Gastrocnemius medialis (tissue), 4 donors: Measurements from ENCODE around the gene ZFAND2B. TPM values are rescaled to one million over a fixed set of nuclear protein-coding genes. Genes with fewer than 3 reads are reported as not detected.
"Not testable (repeated sequence)": the region's sequence is repeated elsewhere in the genome, so short reads cannot be mapped to it uniquely, and the experiment has no call there.

Experiments
- ATAC-seq, 2 donors: fragments of 150-250 bp; one replicate each; pipeline ENCODE4 v1.9.1; 2016
- DNase-seq, 2 donors: peaks; one replicate each; pipeline ENCODE4 v3.0.0-alpha.2; 2019
- H3K27ac ChIP-seq, 4 donors: fragments of 200-600 bp; sonication (generic); 1 replicate in 1 of 4; 2 replicates in 3 of 4; pipeline ENCODE4 v1.5.1; 2016 to 2018; ENCODE audit warnings: mild to moderate bottlenecking in 2 of 4, moderate library complexity in 1 of 4
- H3K27me3 ChIP-seq, 3 donors: fragments of 200-600 bp; sonication (generic) in 2 of 3; 1 replicate in 1 of 3; 2 replicates in 2 of 3; pipeline versions ENCODE4 v1.5.1 to v1.6.0; 2016 to 2019; ENCODE audit warnings: mild to moderate bottlenecking in 1 of 3, moderate library complexity in 1 of 3
- H3K36me3 ChIP-seq, 2 donors: fragments of 200-600 bp; sonication (generic) in 1 of 2; one replicate each; pipeline ENCODE4 v1.5.1; 2017 to 2018
- H3K4me1 ChIP-seq, 2 donors: fragments of 200-600 bp; sonication (generic) in 1 of 2; one replicate each; pipeline ENCODE4 v1.5.1; 2016 to 2017; ENCODE audit warnings: mild to moderate bottlenecking in 2 of 2
- H3K4me3 ChIP-seq, 4 donors: fragments of 200-600 bp; sonication (generic) in 3 of 4; 1 replicate in 1 of 4; 2 replicates in 3 of 4; pipeline ENCODE4 v1.5.1; 2016 to 2019; ENCODE audit warnings: mild to moderate bottlenecking in 2 of 4
- H3K9me3 ChIP-seq, 3 donors: fragments of 200-600 bp; sonication (generic) in 2 of 3; 1 replicate in 1 of 3; 2 replicates in 2 of 3; pipeline ENCODE4 v1.5.1; 2016 to 2019
- POLR2A ChIP-seq, 2 donors: fragments of 450-650 bp; IDR thresholded peaks; one replicate each; pipeline ENCODE4 v1.6.1; 2017; ENCODE audit warnings: antibody characterized with exemption in 2 of 2, mild to moderate bottlenecking in 2 of 2, moderate library complexity in 2 of 2
- in situ Hi-C, 4 donors: fragments of 200-750 bp; cut with MboI; loops; one replicate each; pipeline versions ENCODE4 v1.15.0 to v1.8.0; 2017; ENCODE audit warnings: low sequenced_read_pairs in 4 of 4
- intact Hi-C: fragments of 100-400 bp; cut with DNase I; formaldehyde crosslinking; loops from one replicate; pipeline ENCODE4 v1.15.1; 2023; ENCODE audit warnings: low total_unique reads
- total RNA-seq, 4 donors: library from RNA; depleted of rRNA; stranded (reverse); fragments of >200 nt; gene quantifications; one replicate each; pipeline versions ENCODE4 v1.1.0 to v1.2.3, GENCODE V29; 2016
- TF ChIP-seq, protein P1 (sequence below), 5 experiments: fragments of 450-650 bp in 3 of 5; fragments of 200-600 bp in 2 of 5; sonication (generic) in 2 of 5; IDR thresholded peaks in 4 of 5; conservative IDR thresholded peaks in 1 of 5; 1 replicate in 4 of 5; 2 replicates in 1 of 5; pipeline ENCODE4 v1.5.1; 2016 to 2019; ENCODE audit warnings: antibody characterized with exemption in 5 of 5, mild to moderate bottlenecking in 3 of 5, moderate library complexity in 3 of 5

ZFAND2B gene
- total RNA-seq, 4 donors from 2014 or later, result 33.2 to 60.8 (median 41.2) TPM

DNA sequence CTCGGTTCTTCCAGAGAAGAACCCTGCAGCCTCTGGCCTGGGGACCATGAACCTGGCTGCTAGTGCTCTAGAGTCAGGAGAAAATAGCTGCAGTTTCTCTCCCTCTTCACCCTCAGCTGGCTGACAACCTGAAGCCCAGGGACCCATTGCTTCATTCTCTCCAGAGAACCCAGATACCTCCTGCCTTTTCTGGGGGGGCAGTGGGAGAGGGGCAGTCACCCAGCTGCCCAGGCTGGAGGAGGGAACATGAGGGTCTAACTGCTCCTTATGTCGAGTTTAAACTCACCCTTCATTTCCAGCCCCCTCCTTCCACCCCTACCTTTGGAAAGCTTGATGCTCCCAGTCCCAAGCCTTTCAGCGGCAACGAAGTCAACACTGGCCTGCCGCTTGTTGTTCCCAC lies 7.6 kb upstream of the ZFAND2B start:
- no peak for ATAC-seq
- no peak overlapping the region for H3K27ac ChIP-seq
- peaks cover 0 to 9% (median 9%) of the 10 kb centered on the region in 3 donors for H3K27me3 ChIP-seq
- no peaks in the 10 kb centered on the region for H3K36me3 ChIP-seq
- no peak for TF ChIP-seq POLR2A (IDR thresholded peaks at IDR 0.05)
- TF ChIP-seq, protein P1, sequence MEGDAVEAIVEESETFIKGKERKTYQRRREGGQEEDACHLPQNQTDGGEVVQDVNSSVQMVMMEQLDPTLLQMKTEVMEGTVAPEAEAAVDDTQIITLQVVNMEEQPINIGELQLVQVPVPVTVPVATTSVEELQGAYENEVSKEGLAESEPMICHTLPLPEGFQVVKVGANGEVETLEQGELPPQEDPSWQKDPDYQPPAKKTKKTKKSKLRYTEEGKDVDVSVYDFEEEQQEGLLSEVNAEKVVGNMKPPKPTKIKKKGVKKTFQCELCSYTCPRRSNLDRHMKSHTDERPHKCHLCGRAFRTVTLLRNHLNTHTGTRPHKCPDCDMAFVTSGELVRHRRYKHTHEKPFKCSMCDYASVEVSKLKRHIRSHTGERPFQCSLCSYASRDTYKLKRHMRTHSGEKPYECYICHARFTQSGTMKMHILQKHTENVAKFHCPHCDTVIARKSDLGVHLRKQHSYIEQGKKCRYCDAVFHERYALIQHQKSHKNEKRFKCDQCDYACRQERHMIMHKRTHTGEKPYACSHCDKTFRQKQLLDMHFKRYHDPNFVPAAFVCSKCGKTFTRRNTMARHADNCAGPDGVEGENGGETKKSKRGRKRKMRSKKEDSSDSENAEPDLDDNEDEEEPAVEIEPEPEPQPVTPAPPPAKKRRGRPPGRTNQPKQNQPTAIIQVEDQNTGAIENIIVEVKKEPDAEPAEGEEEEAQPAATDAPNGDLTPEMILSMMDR (IDR thresholded peaks at IDR 0.05 in 4 of 5, conservative IDR thresholded peaks at IDR 0.05 in 1 of 5), result no peak
- intact Hi-C loops (no loop called here), in situ Hi-C loops (no loop called here)
- no peaks in the 10 kb centered on the region for H3K9me3 ChIP-seq
- no peak for DNase-seq
- no peak overlapping the region for H3K4me3 ChIP-seq
- H3K4me1 ChIP-seq, result no peaks in the 10 kb centered on the region

DNA sequence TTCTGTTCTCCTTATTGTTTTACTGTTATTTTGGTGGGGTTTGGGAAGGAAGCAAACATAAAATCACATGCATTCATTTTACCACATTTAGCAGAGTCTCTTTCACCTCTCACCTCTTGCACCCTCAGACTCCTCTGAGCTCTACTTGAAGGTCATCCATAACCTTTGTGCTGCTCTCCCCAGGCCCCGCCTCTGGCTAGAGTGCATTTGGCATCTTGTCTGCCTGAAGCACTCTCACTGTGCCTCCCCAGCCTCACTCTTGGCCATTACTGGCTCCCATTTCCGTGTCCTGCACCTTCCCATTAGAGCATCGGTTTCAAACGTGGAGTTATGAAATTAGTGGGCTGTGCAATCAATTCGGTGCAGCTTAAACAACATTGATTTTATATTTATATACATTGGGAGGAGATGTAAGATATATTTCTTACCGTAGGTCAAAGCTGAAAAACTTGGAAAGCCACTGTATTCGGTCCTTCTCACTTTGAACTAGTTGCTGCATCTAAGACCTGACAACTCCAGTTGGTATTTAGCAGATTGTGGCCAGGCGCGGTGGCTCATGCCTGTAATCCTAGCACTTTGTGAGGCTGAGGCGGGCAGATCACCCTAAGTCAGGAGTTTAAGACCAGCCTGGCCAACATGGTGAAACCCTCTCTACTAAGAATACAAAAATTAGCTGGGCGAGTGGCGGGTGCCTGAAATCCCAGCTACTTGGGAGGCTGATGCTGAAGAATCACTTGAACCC lies 6.9 kb upstream of the ZFAND2B start:
- no peak for ATAC-seq
- DNase-seq, result no peak
- intact Hi-C loops (no loop called here), in situ Hi-C loops (no loop called here)
- Histone ChIP-seq H3K36me3 (no peaks in the 10 kb centered on the region), H3K27ac (no peak overlapping the region), H3K9me3 (no peaks in the 10 kb centered on the region), H3K27me3 (peaks cover 0 to 9% (median 9%) of the 10 kb centered on the region in 3 donors), H3K4me1 (no peaks in the 10 kb centered on the region), H3K4me3 (no peak overlapping the region)
- TF ChIP-seq, protein P1 (IDR thresholded peaks at IDR 0.05 in 4 of 5, conservative IDR thresholded peaks at IDR 0.05 in 1 of 5), result no peak
- no peak for TF ChIP-seq POLR2A (IDR thresholded peaks at IDR 0.05)

DNA sequence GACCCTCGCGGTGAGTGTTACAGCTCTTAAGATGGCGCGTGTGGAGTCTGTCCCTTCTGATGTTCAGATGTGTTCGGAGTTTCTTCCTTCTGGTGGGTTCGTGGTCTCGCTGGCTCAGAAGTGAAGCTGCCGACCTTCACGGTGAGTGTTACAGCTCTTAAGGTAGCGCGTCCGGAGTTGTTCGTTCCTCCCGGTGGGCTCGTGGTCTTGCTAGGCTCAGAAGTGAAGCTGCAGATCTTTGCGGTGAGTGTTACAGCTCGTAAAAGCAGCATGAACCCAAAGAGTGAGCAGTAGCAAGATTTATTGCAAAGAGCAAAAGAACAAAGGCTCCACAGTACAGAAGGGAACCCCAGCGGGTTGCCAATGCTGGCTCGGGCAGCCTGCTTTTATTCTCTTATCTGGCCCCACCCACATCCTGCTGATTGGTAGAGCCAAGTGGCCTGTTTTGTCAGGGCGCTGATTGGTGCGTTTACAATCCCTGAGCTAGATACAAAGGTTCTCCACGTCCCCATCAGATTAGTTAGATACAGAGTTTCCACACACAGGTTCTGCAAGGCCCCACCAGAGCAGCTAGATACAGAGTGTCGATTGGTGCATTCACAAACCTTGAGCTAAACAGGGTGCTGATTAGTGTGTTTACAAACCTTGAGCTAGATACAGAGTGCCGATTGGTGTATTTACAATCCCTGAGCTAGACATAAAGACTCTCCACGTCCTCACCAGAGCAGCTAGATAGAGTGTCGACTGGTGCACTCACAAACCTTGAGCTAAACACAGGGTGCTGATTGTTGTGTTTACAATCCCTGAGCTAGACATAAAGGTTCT lies 5.9 kb upstream of the ZFAND2B start:
- DNase-seq, H3K27ac ChIP-seq, ATAC-seq, H3K36me3 ChIP-seq, in situ Hi-C loops, H3K27me3 ChIP-seq, H3K9me3 ChIP-seq, intact Hi-C loops, H3K4me3 ChIP-seq, H3K4me1 ChIP-seq: not testable (repeated sequence)

DNA sequence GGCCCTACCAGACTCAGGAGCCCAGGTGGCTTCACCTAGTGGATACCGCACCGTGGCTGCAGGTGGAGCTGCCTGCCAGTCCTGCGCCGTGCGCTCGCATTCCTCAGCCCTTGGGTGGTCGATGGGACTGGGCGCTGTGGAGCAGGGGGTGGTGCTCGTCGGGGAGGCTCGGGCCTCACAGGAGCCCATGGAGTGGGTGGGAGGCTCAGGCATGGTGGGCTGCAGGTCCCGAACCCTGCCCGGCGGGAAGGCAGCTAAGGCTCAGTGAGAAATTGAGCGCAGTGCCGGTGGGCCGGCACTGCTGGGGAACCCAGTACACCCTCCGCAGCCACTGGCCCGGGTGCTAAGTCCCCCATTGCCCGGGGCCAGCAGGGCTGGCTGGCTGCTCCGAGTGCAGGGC lies 5.3 kb upstream of the ZFAND2B start:
- H3K9me3 ChIP-seq, H3K27ac ChIP-seq, H3K27me3 ChIP-seq, DNase-seq, H3K4me3 ChIP-seq, in situ Hi-C loops, intact Hi-C loops, ATAC-seq, H3K4me1 ChIP-seq, H3K36me3 ChIP-seq: not testable (repeated sequence)

DNA sequence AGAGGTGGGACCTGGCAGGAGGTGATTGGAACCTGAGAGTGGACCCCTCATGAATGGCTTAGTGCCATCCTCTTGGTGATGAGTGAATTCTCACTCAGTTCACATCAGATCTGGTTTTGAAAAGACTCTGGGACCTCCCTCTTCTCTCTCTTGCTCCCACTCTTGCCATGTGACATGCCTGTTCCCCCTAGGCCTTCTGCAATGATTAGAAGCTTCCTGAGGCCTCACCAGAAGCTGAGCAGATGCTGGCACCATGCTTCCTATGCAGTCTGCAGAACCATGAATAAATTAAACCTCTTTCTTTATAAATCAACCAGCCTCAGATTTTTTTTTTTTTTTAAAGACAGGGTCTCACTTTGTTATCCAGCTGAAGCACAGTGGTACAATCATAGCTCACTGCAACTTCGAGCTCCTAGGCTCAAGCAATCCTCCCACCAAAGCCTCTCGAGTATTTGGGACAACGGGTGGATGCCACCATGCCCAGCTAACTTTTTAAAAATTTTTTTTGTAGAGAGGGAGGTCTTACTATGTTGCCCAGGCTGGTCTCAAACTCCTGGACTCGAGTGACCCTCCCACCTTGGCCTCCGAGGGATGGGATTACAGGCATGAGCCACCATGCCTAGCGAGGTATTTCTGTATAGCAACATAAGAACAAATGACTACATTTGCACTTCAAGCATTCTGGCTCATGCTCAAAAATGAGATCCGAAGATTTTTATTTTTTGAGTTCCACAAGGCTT lies 2.0 kb upstream of the ZFAND2B start:
- ATAC-seq, result no peak
- Histone ChIP-seq H3K4me1 (peaks cover 16 to 21% of the 10 kb centered on the region in 2 donors), H3K9me3 (no peaks in the 10 kb centered on the region), H3K27ac (no peak overlapping the region), H3K36me3 (peaks cover 0 to 19% of the 10 kb centered on the region in 2 donors), H3K4me3 (no peak overlapping the region), H3K27me3 (peaks cover 0 to 1% (median under 1%) of the 10 kb centered on the region in 3 donors)
- TF ChIP-seq POLR2A (IDR thresholded peaks at IDR 0.05), result no peak
- TF ChIP-seq, protein P1 (IDR thresholded peaks at IDR 0.05 in 4 of 5, conservative IDR thresholded peaks at IDR 0.05 in 1 of 5), result no peak
- DNase-seq, result no peak
- intact Hi-C loops, result no loop called here
- in situ Hi-C loops, result loop anchor here in 2 of 4 donors (5.0 kb wide), 1 partner anchor 32 kb away; the partner anchor contains the start of gene SLC23A3 (in 2 of the 2)
